ENCODE results near the gene ARMC3. TPM values are rescaled to one million over a fixed set of nuclear protein-coding genes. Genes with fewer than 3 reads are reported as not detected.
"Not testable (repeated sequence)": the region's sequence is repeated elsewhere in the genome, so short reads cannot be mapped to it uniquely, and the experiment has no call there.

The ARMC3 gene
- total and polyA plus RNA-seq, 2 experiments from 2014 or later: 0.24 TPM; not detected in 1

- not testable (repeated sequence) for H3K27me3 Mint-ChIP-seq (ENCODE audit: insufficient read depth, low read depth, poor library complexity); H3K36me3 ChIP-seq (ENCODE audit: insufficient read depth); H3K9me2 ChIP-seq (ENCODE audit: insufficient read depth); H3K4me3 ChIP-seq; H3K36me3 Mint-ChIP-seq (ENCODE audit: low read depth); ATAC-seq; H4K20me1 ChIP-seq (replicated peaks; ENCODE audit: insufficient read depth); H2AFZ ChIP-seq; H3K27ac Mint-ChIP-seq; H3K4me1 ChIP-seq (ENCODE audit: insufficient read depth); H3K9me3 Mint-ChIP-seq; DNase-seq (ENCODE audit: low spot score); H3K4me1 Mint-ChIP-seq; H3F3A ChIP-seq (replicated peaks; ENCODE audit: low read depth); H3K4me3 Mint-ChIP-seq; H3K27ac ChIP-seq (ENCODE audit: low read depth); H3K79me2 ChIP-seq (replicated peaks; ENCODE audit: insufficient read depth); H3K4me2 ChIP-seq; H3K27me3 ChIP-seq (ENCODE audit: insufficient read depth)
Observed at GRCh38 chr10:23070092-23070912, 142.4 kb downstream of the ARMC3 start.

- no peak overlapping the region for H3K27ac ChIP-seq (ENCODE audit: low read depth)
- H3K4me2 ChIP-seq: no peak overlapping the region
- no peaks in the 10 kb centered on the region for H3K36me3 Mint-ChIP-seq (ENCODE audit: low read depth)
- H3K4me1 Mint-ChIP-seq: 0 out of 3 replicates have a peak, but pooled peaks cover 3% of the 10 kb centered on the region
- no peak overlapping the region for H2AFZ ChIP-seq
- no peaks in the 10 kb centered on the region for H3K9me3 Mint-ChIP-seq
- no peaks in the 10 kb centered on the region for H3K79me2 ChIP-seq (replicated peaks; ENCODE audit: insufficient read depth)
- no peak for DNase-seq (ENCODE audit: low spot score)
- H3F3A ChIP-seq (replicated peaks; ENCODE audit: low read depth): no peaks in the 10 kb centered on the region
- H3K27ac Mint-ChIP-seq: no peak overlapping the region
- TF ChIP-seq JUNB (IDR thresholded peaks at IDR 0.05; ENCODE audit: unreplicated experiment) (no peak), ETS1 (IDR thresholded peaks at IDR 0.05) (no peak), STAT1 (IDR thresholded peaks at IDR 0.05; ENCODE audit: unreplicated experiment) (no peak)
- peaks cover 6% of the 10 kb centered on the region for H3K27me3 Mint-ChIP-seq (ENCODE audit: insufficient read depth, low read depth, poor library complexity)
- H3K4me3 Mint-ChIP-seq: no peak overlapping the region
- H3K27me3 ChIP-seq (ENCODE audit: insufficient read depth): no peaks in the 10 kb centered on the region
- no peak for ATAC-seq
- no peaks in the 10 kb centered on the region for H3K4me1 ChIP-seq (ENCODE audit: insufficient read depth)
- H3K36me3 ChIP-seq (ENCODE audit: insufficient read depth): no peaks in the 10 kb centered on the region
- H3K9me2 ChIP-seq (ENCODE audit: insufficient read depth): no peaks in the 10 kb centered on the region
- H4K20me1 ChIP-seq (replicated peaks; ENCODE audit: insufficient read depth): no peaks in the 10 kb centered on the region
- H3K4me3 ChIP-seq: no peak overlapping the region
Observed at GRCh38 chr10:23070913-23071218, 143.0 kb downstream of the ARMC3 start.

- H2AFZ ChIP-seq: 0 out of 2 replicates have a peak overlapping the region, but pooled peaks have one; percentile 23
- H3K27ac ChIP-seq (ENCODE audit: low read depth); H3K4me3 Mint-ChIP-seq: not testable (repeated sequence)
Observed at GRCh38 chr10:23072593-23072992, 144.7 kb downstream of the ARMC3 start.

GRCh38 chr10:23073527-23073926, 145.7 kb downstream of the ARMC3 start:
- H3K4me3 ChIP-seq: no peak overlapping the region
- H3K27me3 Mint-ChIP-seq (ENCODE audit: insufficient read depth, low read depth, poor library complexity): peaks cover 5% of the 10 kb centered on the region
- no peaks in the 10 kb centered on the region for H3K79me2 ChIP-seq (replicated peaks; ENCODE audit: insufficient read depth)
- H3K9me3 Mint-ChIP-seq: no peaks in the 10 kb centered on the region
- H3K27ac ChIP-seq (ENCODE audit: low read depth): no peak overlapping the region
- H3K4me3 Mint-ChIP-seq: no peak overlapping the region
- 0 out of 3 replicates have a peak, but pooled peaks cover 3% of the 10 kb centered on the region for H3K4me1 Mint-ChIP-seq
- H3K36me3 Mint-ChIP-seq (ENCODE audit: low read depth): no peaks in the 10 kb centered on the region
- H3K36me3 ChIP-seq (ENCODE audit: insufficient read depth): no peaks in the 10 kb centered on the region
- H3K4me2 ChIP-seq: no peak overlapping the region
- H4K20me1 ChIP-seq (replicated peaks; ENCODE audit: insufficient read depth): no peaks in the 10 kb centered on the region
- DNase-seq (ENCODE audit: low spot score) (no peak), ATAC-seq (no peak)
- no peaks in the 10 kb centered on the region for H3K27me3 ChIP-seq (ENCODE audit: insufficient read depth)
- H3F3A ChIP-seq (replicated peaks; ENCODE audit: low read depth): no peaks in the 10 kb centered on the region
- H3K9me2 ChIP-seq (ENCODE audit: insufficient read depth): no peaks in the 10 kb centered on the region
- no peak overlapping the region for H3K27ac Mint-ChIP-seq
- H2AFZ ChIP-seq: peak overlapping the region; percentile 32; the same call in 1 of the 2 replicates
- H3K4me1 ChIP-seq (ENCODE audit: insufficient read depth): no peaks in the 10 kb centered on the region
- TF ChIP-seq EZH2 (IDR thresholded peaks at IDR 0.05; ENCODE audit: low read depth, unreplicated experiment): no peak

More at GRCh38 chr10:23072593-23072992, 144.7 kb downstream of the ARMC3 start:
- H3K27me3 Mint-ChIP-seq (ENCODE audit: insufficient read depth, low read depth, poor library complexity); H3K4me2 ChIP-seq; H3K4me1 Mint-ChIP-seq; H3K27me3 ChIP-seq (ENCODE audit: insufficient read depth); H3K9me2 ChIP-seq (ENCODE audit: insufficient read depth); DNase-seq (ENCODE audit: low spot score); H3K36me3 Mint-ChIP-seq (ENCODE audit: low read depth); H3K36me3 ChIP-seq (ENCODE audit: insufficient read depth); H3K79me2 ChIP-seq (replicated peaks; ENCODE audit: insufficient read depth); H3F3A ChIP-seq (replicated peaks; ENCODE audit: low read depth); H3K4me1 ChIP-seq (ENCODE audit: insufficient read depth); H4K20me1 ChIP-seq (replicated peaks; ENCODE audit: insufficient read depth); H3K9me3 Mint-ChIP-seq; H3K4me3 ChIP-seq; ATAC-seq; H3K27ac Mint-ChIP-seq: not testable (repeated sequence)

Measured in GM23338 (cell line).